ENCODE data around the gene DOCK3. TPM values are rescaled to one million over a fixed set of nuclear protein-coding genes. Genes with fewer than 3 reads are reported as not detected.

Gene DOCK3
- total and polyA plus RNA-seq, 4 donors, result 0.01 to 0.08 (median 0.06) TPM; not detected in 1

GRCh38 chr3:51375571-51375970 is 700.8 kb downstream of the DOCK3 start:
- TF ChIP-seq ATF3 (IDR thresholded peaks at IDR 0.05) (no peak), ZBTB33 (IDR thresholded peaks at IDR 0.05) (no peak), HNF4G (IDR thresholded peaks at IDR 0.05) (no peak), NR2F2 (IDR thresholded peaks at IDR 0.05) (no peak), SP1 (IDR thresholded peaks at IDR 0.05) (no peak), EGR1 (IDR thresholded peaks at IDR 0.05; ENCODE audit: low read depth in 2 of 2) (no peak), FOXA1 (IDR thresholded peaks at IDR 0.05) (no peak), RXRA (IDR thresholded peaks at IDR 0.05) (no peak), CTCF (IDR thresholded peaks at IDR 0.05; ENCODE audit: low read depth, low read length, missing input control) (no peak), REST (IDR thresholded peaks at IDR 0.05) (no peak), MAX (IDR thresholded peaks at IDR 0.05) (no peak), YY1 (IDR thresholded peaks at IDR 0.05) (no peak), HNF4A (conservative IDR thresholded peaks at IDR 0.05) (no peak), FOXA2 (IDR thresholded peaks at IDR 0.05) (no peak)
- 84% methylated on average over 8 of the region's 8 CpGs for WGBS

GRCh38 chr3:51378065-51378464 is 703.3 kb downstream of the DOCK3 start:
- Histone ChIP-seq H3K4me3 (ENCODE audit: low read depth in 1 of 3, low read length in 3 of 3) (no peak overlapping the region), H3K36me3 (ENCODE audit: control insufficient read depth in 4 of 4, insufficient read depth in 3 of 4, low read depth in 1 of 4, low read length in 3 of 4) (no peaks in the 10 kb centered on the region), H3K27me3 (ENCODE audit: control insufficient read depth in 4 of 4, insufficient read depth in 4 of 4, low read length in 3 of 4) (no peaks in the 10 kb centered on the region), H3K9ac (ENCODE audit: low read depth in 1 of 2, low read length in 2 of 2) (no peak overlapping the region), H3K27ac (ENCODE audit: low read depth in 1 of 2, low read length in 2 of 2) (no peak overlapping the region), H3K9me3 (ENCODE audit: control insufficient read depth in 4 of 4, low read length in 3 of 4) (no peaks in the 10 kb centered on the region), H3K4me1 (ENCODE audit: control insufficient read depth in 4 of 4, insufficient read depth in 4 of 4, low read length in 3 of 4) (peaks cover 0 to 10% (median 8%) of the 10 kb centered on the region in 4 donors)
- WGBS, result 78% methylated on average over 5 of the region's 5 CpGs
- TF ChIP-seq TAF1 (conservative IDR thresholded peaks at IDR 0.05) (no peak), YY1 (IDR thresholded peaks at IDR 0.05) (no peak), GABPA (IDR thresholded peaks at IDR 0.05 in 1 of 2, conservative IDR thresholded peaks at IDR 0.05 in 1 of 2) (no peak), HNF4A (conservative IDR thresholded peaks at IDR 0.05) (no peak), ATF3 (IDR thresholded peaks at IDR 0.05) (no peak), HNF4G (IDR thresholded peaks at IDR 0.05) (no peak)
- DNase-seq (ENCODE audit: low spot score), result no peak

More at GRCh38 chr3:51375571-51375970, 700.8 kb downstream of the DOCK3 start:
- Histone ChIP-seq H3K4me3 (ENCODE audit: low read depth in 1 of 3, low read length in 3 of 3) (no peak overlapping the region), H3K27ac (ENCODE audit: low read depth in 1 of 2, low read length in 2 of 2) (no peak overlapping the region), H3K9me3 (ENCODE audit: control insufficient read depth in 4 of 4, low read length in 3 of 4) (no peaks in the 10 kb centered on the region), H3K27me3 (ENCODE audit: control insufficient read depth in 4 of 4, insufficient read depth in 4 of 4, low read length in 3 of 4) (no peaks in the 10 kb centered on the region), H3K36me3 (ENCODE audit: control insufficient read depth in 4 of 4, insufficient read depth in 3 of 4, low read depth in 1 of 4, low read length in 3 of 4) (no peaks in the 10 kb centered on the region), H3K4me1 (ENCODE audit: control insufficient read depth in 4 of 4, insufficient read depth in 4 of 4, low read length in 3 of 4) (peaks cover 0 to 11% (median 8%) of the 10 kb centered on the region in 4 donors), H3K9ac (ENCODE audit: low read depth in 1 of 2, low read length in 2 of 2) (no peak overlapping the region)
- DNase-seq (ENCODE audit: low spot score), result no peak

Measured in liver (tissue), 9 donors.